Fibroblast of skin of back (primary cell): ENCODE data around the gene SOX30. TPM values are rescaled to one million over a fixed set of nuclear protein-coding genes. Genes with fewer than 3 reads are reported as not detected.
"Not testable (repeated sequence)": the region's sequence is repeated elsewhere in the genome, so short reads cannot be mapped to it uniquely, and the experiment has no call there.

Experiments
- DNase-seq: peaks from one replicate; pipeline ENCODE4 v3.0.0-alpha.2; 2013
- polyA plus RNA-seq, 2 experiments: library from polyadenylated mRNA; unstranded; fragments of 120-200 nt; gene quantifications; one replicate each; pipeline ENCODE4 v1.2.1, GENCODE V29; 2013; ENCODE audit not compliant: insufficient read length in 2 of 2

SOX30 gene
- not detected for polyA plus RNA-seq (2013, experiment 1 of 2; ENCODE audit: insufficient read length)
- 0.06 TPM for polyA plus RNA-seq (2013, experiment 2 of 2; ENCODE audit: insufficient read length)

DNA sequence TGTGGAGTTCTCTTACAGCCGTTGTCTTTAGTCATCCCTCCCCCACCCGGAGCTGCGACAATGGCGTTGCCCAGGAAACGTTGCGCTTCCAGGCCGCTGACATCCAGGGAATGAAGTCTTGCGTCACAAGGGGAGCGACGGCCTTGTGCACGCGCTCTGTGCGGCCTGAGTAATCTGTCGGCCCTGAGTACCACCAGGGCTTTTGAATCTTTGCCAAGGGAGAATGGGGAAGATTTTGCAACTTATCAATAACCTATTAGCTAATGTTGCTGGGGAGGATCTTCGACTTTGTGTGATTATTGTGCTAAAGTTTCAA, at the start of gene SOX30:
Gene SOX30 (minus strand): TSS at position 62 of the 316 bp plus-strand sequence. CDS start 360 bp downstream, outside the sequence.
- no peak for DNase-seq

DNA sequence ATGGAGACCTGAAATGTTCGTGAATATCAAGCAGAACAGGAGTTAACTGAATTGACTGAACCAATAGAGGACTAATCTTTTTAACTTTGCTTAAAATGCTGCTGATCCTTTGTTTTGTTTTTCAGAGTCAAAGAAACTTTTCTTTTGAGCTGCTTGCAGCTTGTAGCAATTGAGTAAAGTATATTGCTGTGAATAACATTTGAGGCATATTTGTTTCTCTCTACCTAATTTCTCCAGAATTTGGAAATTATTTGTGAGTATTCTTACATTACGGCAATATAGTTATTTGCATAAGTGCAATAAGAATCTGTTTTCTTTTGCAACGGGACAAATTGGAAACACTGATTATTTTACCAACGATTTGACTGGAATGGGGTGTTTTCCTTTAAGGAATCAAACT, 46.4 kb upstream of the SOX30 start:
- not testable (repeated sequence) for DNase-seq

DNA sequence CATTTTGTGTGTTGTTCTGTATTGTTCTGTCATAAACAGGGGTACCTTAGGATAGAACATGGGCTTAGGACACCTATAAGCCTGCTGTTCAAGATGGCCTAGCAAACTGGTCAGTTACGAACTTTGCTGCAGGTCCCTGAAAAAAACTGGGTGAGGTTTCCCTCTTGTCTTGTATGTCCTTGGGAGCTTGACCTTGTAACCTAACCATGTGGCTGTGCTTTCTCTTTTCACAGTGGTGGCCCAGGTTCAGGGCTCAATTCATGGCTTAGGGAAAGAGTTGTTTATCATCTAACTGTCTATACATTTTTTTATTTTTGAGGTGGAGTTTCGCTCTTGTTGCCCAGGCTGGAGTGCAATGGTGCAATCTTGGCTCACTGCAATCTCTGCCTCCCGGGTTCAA, 43.9 kb upstream of the SOX30 start:
- not testable (repeated sequence) for DNase-seq

DNA sequence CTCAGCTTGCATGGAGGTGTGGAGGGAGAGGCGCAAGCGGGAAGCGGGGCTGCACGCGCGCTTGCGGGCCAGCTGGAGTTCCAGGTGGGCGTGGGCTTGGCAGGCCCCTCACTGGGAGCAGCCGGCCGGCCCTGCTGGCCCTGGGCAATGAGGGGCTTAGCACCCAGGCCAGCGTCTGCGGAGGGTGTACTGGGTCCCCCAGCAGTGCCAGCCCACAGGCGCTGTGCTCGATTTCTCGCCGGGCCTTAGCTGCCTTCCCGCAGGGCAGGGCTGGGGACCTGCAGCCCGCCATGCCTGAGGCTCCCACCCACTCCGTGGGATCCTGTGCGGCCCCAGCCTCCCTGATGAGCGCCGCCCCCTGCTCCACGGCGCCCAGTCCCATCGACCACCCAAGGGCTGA, 41.6 kb upstream of the SOX30 start:
- not testable (repeated sequence) for DNase-seq

DNA sequence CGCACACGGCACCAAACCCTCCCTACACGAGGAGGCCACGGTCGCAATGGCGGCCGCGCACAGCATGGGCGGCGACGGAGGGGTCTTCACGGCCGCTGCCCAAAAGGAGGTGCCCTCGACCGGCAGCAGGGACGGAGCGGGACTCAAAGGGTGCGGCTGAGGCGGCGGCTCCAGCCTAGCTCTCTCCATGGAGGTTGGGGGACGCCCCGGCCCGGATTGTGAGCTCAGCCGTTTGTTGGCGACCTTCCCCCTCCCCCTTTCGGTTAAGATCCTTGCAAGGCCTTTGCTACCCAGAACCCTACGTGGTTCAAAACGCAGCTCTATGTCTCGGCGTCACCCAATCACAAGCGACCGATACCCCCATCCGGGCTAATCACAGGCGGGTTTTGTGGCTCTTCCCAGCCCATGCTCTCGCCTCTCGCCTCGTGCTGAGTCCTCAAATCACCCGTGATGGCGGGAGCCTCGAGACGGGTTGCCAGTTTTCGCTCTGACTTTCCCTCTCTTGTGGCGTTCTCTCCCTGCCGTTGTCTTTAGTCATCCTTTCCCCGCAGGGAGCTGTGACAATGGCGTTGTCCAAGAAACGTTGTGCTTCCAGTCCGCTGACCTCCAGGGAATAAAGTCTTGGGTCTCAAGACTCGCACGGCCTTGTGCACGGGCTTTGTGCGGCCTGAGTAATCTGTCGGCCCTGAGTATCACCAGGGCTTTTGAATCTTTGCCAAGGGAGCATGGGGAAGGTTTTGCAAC, 38.6 kb upstream of the SOX30 start:
- DNase-seq = no peak

DNA sequence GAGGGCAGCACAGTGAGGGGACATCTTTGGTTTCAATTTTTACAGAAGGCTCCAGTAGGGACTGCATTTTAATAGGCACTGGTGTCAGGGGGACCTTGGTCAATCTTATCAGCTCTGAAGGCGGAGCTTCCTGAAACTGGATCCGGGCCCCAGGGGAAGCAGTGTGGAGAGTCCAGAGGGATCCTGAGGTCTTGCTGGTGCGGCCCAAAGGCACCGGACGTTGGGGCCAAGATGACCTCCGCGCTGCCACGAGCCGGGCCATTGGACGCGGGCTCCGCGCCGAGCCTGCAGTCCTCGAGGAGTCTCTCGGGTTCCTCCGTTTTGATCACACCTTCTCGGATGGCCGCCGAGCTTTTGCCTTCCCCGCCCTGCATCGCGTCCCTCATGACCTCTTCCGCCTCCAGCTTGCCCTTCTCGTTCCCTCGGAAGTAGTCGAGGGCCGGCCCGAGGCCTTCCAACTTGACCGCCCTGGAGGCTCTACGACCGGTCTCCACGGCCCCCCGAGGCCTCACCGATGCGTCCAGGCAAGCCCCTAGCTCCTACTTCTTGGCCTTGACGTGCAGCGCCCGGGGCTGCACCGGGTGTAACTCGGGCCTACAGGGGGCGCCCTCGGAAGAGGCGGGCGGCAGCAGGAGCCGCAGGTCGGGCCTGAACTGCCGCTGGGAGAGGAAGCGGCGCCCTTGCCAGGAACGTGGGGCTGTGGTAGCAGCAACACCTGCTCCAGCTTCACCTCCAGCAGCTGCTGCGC, 37.9 kb upstream of the SOX30 start:
- no peak for DNase-seq

DNA sequence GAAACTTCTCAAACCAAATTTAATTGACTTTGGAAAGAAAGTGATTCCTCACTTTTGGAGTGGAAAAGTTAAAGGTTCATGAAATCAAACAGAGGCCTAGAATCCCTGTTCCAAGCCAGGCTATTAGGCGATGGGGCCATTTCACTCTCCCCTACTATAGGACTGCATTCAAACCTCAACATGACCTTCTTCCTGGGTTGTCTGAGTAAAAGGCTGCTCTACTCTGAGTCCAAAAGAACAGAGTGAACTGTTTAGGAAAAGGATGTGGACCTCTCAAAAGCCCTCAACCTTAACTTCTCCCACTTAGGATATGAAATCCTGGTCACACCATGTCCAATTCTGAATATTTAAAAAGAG, 34.9 kb upstream of the SOX30 start:
- no peak for DNase-seq

DNA sequence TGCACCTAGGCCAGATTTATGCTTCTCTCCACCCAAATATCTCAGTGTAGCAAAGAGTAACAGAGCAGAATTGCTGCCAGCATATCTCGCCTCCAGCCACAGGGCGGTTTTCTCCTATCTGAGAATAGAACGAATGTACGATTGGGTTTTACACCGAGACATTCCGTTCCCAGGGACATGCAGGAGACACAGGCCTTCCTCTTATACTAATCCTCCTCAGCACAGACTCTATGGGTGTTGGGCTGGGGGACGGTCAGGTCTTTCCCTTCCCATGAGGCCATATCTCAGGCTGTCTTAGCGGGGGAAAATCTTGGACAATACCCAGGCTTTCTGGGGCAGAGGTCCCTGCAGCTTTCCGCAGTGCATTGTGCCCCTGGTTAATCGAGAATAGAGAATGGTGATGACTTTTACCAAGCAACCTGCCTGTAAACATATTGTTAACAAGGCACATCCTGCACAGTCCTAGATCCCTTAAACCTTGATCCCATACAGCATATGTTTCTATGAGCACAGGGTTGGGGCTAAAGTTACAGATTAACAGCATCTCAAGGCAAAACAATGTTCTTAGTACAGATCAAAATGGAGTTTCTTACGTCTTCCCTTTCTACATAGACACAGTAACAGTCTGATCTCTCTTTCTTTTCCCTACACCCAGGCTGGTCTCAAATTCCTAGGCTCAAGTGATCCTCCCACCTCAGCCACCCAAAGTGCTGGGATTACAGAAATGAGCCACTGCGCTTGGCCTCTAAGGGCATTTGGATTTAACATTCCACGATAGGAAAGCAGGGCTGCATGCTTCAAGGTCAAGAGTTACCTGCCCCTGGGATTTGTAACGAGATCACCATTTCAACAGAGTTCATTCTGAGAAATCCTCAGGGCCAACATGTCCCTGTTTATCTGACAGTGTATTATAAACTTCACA, 34.3 kb upstream of the SOX30 start:
- not testable (repeated sequence) for DNase-seq

DNA sequence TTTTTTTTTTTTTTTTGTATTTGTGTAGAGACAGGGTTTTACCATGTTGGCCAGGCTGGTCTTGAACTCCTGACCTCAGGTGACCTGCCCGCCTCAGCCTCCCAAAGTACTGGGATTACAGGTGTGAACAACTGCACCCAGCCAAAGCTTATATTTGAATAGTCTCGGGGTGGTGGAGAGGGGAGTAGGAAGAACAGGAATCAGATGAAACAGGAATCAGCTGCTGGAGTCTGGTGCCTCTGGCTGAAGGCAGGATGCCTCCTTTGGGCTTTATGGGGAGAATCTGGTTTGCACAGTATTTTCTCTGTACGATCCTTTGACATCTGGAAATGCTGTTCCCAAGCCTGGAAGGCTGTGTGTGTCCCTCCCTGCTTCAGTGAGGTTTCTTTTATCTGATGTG, 30.0 kb upstream of the SOX30 start:
- no peak for DNase-seq

DNA sequence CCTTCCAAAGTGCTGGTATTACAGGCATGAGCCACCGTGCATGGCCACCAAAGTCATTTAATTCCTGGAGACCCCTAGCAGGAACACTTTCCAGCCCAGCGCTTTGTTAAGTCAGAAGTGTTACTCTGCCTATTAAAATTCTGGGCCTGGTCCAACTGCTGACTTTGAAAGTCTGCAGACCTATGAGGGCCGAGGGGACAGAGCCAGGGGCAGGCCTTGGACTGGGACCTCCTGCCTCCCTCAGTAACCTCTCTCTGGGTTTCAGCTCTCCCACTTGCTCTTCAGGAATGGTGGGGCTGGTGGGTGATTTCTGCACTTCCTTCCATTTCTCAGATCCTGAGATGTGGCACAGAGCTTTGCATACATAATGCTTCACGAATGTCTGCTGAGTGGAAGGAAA, 28.8 kb upstream of the SOX30 start:
- DNase-seq = no peak

DNA sequence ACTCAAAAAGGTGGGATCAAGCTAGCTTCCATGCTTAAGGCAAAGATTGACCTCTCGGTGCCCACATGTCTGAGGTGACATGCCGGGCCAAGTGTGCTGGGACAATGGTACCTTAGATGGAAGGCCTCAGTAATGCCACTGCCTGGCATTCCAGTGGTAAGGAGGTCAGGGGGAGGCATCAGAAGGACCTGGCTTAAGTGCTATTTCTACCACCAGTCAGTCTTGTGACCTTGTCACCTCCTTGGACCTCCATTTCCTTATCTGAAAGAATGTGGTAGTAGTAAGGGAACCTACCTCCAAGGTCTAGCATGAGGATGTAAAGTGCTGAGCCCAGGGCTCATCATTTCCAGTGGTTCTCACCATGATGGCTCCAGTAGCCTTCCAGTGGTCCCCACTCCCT, 28.0 kb upstream of the SOX30 start:
- no peak for DNase-seq

DNA sequence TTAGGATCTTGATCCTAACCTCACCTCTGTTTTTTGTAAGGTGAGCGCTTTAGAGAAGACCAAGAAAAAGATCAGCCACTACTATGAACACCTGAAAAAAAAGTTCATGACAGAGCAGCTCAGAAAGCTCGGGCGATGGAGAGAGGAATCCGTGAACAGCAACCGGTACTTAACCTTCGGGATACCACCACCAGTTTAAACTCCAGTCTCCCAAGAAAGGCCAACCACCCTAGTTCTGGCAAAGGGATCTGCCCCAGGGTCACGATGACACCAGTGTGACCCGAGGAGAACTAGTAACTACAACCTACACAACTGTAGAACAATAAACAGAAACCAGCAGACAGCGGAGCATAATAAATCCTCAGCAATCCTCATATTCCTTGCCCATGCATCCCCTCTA, 27.6 kb upstream of the SOX30 start:
- DNase-seq = no peak

DNA sequence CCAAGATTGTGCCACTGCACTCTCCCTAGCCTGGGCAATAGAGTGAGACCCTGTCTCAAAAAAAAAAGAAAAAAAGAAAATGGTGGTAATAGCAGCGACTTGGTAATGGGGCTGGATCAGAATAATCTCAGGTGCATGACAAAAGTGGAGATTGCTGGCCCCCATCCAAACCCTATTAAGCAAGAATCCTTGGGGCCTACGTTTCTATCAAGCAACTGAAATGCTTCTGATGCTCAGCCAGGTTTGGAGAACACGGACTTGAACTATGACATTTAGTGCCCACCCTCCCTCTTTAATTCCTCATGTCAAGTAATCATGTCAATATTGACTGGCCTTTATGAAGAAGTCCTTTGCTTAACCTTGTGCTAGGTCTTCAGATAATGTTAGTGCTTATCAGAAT, 25.7 kb upstream of the SOX30 start:
- DNase-seq = no peak

DNA sequence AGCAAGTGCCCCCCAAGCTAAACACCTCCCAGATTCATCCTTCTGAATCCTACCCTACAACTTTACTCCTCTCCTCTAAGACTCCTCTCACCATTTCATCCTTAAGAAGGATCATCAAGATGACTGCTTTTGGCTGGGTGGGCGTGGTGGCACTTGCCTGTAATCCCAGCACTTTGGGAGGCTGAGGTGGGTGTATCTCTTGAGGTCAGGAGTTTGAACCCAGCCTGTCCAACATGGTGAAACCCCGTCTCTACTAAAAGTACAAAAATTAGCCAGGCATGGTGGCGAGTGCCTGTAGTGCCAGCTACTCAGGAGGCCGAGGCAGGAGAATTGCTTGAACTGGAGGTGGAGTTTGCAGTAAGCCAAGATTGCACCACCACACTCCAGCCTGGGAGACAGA, 22.1 kb upstream of the SOX30 start:
- DNase-seq = not testable (repeated sequence)

DNA sequence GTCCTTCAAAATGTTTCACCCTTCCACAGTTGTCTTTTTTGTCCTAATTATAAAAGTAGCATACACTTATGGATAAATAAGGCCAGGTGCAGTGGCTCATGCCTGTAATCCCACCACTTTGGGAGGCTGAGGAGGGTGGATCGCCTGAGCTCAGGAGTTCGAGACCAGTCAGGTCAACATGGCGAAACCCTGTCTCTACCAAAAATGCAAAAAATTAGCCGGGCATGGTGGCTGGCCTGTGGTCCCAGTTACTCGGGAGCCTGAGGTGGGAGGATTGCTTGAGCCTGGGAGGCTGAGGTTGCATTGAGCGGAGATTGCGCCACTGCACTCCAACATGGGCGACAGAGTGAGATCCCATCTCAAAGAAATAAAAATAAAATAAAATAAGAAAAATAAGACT, 20.7 kb upstream of the SOX30 start:
- no peak for DNase-seq

DNA sequence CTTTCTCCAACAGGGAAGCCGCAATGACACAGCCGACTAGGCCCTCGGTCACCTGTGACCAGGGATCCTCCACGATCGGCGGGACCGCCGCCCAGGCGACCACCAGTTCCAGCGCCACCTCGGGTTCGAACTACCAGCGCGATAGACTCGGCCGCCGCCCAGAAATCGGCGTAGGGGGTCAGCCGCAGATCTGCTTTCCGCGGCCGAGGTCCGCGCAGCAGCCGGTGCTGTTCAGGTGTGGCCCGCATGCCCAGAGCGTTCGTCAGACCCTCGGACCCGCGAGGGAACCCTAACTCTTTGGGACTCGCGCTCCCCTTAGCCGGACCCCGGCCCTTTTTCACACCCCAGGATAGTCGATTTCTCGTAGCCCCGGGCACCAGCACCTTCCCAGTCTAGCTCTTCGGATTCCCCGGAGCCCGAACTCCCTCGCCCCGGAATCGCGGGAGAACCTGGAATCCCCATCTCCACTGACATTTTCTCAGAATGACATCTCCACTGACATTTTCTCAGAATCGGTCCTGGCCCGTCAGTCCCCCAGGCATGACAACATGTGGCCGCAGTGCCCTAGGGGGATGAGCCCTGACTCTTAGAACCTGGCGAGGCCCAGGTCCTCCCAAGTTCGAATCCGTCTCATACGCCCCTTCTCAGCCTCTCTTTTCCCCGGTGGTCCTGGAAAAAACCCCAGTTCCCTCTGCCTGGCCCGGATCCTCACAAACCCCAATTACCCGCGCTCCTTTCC, 19.5 kb upstream of the SOX30 start:
- no peak for DNase-seq

DNA sequence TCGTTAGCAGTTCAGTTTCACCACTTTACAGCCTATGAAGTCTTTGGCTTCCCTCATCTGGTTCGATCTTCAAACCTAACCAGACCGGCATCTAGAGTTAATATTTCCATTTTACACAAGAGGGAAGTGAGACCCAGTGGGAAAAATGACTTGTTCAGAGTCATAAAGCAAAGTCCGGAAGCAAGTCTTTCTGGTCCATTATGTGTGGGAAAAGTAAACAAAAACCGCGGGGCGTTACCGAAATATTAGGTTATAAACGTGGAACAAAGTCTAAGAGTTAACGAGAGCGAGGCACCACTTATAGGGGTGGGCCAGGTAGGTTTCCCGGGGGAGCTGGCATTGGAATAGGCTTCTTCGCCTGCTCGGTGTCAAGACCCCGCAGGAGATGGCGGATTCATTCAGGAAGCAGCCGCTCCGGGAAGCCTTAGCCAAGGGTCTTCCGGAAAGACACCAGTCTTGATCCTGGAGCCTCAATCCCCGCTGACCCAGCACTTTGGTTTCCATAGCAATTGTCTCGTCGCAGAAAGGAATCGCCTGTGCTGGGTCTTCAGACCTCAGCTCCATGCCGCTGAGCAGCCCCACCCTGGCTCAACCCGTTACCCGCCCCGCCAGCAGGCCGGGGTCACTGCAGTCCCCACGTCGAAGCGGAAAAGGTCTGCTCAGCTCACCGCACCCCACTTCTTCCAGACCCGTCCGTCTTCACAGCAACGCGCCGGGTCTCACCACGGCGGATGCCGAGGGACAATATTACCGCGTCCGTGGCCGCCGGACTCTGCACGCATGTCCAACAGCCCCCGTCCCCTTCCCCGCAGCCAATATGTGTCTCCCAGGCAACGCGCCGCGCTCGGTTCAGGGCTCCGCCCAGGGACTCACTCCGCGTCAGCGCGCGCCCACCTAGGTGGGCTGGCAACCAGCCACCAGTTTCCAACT, 18.7 kb upstream of the SOX30 start, which contains the start of gene C5orf52:
Gene C5orf52 (plus strand): TSS at position 872 of the 930 bp plus-strand sequence. CDS start 82 bp downstream, outside the sequence.
- peak; percentile 38 for DNase-seq

DNA sequence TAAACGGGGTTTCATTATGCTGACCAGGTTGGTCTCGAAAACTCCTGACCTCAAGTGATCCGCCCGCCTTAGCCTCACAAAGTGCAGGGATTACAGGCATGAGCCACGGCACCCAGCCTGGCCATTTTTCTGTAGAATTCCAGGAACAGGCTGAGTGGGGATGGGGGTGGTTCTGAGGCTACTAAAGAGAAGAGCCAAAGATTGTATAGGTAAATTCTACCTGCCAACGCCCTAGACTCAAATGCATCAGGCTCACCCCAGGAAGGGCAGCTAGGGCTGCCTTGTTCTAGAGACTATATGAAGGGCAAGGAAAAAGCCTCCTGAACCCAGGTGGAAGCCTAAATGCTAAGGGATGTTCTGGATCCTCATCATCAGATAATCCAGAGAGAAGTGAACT, 17.5 kb upstream of the SOX30 start:
- DNase-seq = no peak

DNA sequence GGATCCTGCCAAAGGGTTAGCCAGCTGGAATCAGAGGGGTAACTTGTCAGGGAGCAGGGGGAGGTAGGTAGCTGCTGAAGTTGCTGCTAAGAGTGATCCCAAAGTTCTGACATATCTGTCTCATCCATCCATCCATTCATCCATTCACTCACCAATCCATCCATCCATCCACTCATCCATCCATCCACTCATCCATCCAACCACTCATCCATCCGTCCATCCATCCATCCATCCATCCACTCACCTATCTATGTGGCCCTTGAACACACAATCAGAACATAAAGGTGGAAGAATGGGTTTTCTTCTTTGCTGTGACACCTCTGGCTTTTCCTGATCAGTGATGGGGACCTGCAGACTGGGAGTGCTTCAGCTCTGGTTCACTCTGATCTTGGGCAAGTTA, 16.1 kb upstream of the SOX30 start:
- DNase-seq = no peak

DNA sequence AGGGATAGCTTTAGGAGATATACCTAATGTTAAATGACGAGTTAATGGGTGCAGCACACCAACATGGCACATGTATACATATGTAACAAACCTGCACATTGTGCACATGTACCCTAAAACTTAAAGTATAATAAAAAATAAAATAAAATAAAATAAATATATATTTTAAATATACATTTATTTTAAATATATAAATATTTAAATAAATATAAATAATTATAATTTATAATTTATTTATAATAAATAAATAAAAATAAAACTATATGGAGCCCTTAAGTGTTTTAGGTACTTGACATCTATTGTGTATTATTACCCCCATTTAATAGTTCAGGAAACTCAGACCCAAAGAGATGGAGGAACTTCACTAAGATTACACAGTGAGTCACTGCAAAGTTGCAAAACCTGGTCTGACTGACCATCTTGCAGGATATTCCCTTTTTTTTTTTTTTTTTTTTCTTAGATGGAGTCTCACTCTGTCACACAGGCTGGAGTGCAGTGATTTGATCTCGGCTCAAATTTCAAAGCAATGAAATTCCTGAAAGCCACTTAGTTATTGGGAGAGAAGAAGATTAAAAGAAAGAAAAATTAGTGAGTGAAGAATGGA, 13.3 kb upstream of the SOX30 start:
- DNase-seq = peak; percentile 69
